ENCODE measurements around the gene TMEM167B. TPM values are rescaled to one million over a fixed set of nuclear protein-coding genes. Genes with fewer than 3 reads are reported as not detected.

Gene TMEM167B
- total RNA-seq, 3 donors from 2014 or later = 38.5 to 48.1 (median 45.9) TPM

DNA sequence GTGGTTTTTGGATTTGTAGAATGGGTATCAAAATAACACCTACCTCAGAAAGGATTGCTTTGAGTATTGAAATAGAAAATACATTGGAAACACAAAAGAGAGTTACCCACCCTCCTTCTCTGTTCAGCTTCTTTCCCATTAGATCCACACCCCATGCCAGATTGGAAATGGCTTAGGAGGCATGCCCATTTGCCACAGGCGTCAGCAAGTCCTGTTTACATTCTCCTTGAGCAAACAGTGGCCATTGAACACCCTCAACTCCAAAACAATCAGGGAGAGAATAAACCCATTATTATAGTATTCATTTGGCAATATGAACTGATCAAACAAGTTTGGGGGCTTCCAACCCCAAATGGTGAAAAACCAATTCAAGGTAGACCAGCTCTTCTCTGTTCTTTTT, 25.7 kb downstream of the TMEM167B start:
- DNase-seq (peak in 1 of 3 donors; percentile 55), ATAC-seq (peak; percentile 32)
- Histone ChIP-seq H3K4me1 (ENCODE audit: low read depth) (peaks cover 5% of the 10 kb centered on the region), H3K9me3 (no peaks in the 10 kb centered on the region), H3K4me3 (no peak overlapping the region), H3K36me3 (ENCODE audit: low read depth) (no peaks in the 10 kb centered on the region)
- intact Hi-C loops (cut with DNase I, micrococcal nuclease) = no loop called here
- TF ChIP-seq, protein P1, sequence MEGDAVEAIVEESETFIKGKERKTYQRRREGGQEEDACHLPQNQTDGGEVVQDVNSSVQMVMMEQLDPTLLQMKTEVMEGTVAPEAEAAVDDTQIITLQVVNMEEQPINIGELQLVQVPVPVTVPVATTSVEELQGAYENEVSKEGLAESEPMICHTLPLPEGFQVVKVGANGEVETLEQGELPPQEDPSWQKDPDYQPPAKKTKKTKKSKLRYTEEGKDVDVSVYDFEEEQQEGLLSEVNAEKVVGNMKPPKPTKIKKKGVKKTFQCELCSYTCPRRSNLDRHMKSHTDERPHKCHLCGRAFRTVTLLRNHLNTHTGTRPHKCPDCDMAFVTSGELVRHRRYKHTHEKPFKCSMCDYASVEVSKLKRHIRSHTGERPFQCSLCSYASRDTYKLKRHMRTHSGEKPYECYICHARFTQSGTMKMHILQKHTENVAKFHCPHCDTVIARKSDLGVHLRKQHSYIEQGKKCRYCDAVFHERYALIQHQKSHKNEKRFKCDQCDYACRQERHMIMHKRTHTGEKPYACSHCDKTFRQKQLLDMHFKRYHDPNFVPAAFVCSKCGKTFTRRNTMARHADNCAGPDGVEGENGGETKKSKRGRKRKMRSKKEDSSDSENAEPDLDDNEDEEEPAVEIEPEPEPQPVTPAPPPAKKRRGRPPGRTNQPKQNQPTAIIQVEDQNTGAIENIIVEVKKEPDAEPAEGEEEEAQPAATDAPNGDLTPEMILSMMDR (IDR thresholded peaks at IDR 0.05) = no peak

DNA sequence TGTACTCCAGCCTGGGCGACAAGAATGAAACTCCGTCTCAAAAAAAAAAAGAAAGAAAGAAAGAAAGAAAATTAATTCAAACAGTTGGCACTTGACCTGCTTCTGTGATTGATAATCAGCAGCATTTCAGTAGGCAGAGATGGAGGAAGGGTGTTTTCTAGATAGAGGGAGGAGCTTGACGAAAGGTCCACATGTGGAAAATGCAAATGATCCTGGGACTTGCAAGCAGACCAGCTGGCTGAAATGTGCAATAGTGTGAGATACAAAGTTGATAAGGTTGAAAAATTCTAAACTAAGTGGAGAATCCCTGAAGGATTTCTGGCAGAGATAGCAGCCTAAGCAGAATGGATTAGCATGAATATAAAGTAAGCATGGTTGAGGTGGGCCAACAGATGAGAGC, 27.5 kb downstream of the TMEM167B start:
- intact Hi-C loops (cut with DNase I, micrococcal nuclease) = no loop called here
- Histone ChIP-seq H3K36me3 (ENCODE audit: low read depth) (no peaks in the 10 kb centered on the region), H3K9me3 (no peaks in the 10 kb centered on the region), H3K4me3 (no peak overlapping the region), H3K4me1 (ENCODE audit: low read depth) (no peaks in the 10 kb centered on the region)
- TF ChIP-seq, protein P1 (IDR thresholded peaks at IDR 0.05) = no peak
- DNase-seq (no peak), ATAC-seq (no peak)

DNA sequence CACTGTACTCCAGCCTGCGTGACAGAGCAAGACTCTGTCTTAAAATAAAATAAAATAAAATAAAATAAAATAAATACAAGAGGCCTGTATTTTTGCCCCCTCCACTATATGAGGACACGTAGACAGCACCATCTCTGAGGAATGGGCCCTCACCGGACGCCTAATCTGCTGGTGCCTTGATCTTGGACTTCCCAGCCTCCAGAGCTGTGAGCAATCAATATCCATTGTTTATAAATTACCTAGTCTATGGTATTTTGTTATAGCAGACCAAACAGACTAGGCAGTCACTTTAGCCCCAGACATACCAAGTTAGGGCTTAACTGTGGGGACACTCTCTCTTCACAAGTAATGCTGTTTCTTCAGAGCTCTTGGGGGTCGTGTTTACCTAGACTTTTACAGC, 29.8 kb downstream of the TMEM167B start:
- H3K4me1 ChIP-seq (ENCODE audit: low read depth) = no peaks in the 10 kb centered on the region
- no peak overlapping the region for H3K4me3 ChIP-seq
- ATAC-seq = no peak
- intact Hi-C loops (cut with DNase I, micrococcal nuclease) = no loop called here
- TF ChIP-seq, protein P1 (IDR thresholded peaks at IDR 0.05) = no peak
- H3K36me3 ChIP-seq (ENCODE audit: low read depth) = no peaks in the 10 kb centered on the region
- DNase-seq = no peak
- H3K9me3 ChIP-seq = no peaks in the 10 kb centered on the region

DNA sequence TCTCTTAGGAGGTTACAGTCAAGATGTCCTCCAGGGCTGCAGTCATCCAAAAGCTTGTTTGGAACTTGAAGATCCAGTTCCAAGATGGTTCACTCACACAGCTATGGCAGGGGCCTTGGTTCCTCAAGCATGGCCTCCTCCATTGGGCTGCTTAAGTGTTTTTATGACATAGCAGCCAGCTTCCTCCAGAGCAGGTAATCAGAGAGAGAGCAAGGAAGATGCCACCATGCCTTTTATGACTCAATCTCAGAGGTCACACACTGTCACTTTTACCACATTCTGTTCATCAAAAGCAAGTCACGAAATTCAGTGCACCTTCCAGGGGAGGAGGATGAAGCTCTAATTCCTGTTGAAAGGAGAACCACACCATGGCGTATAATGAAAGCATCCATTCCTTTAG, 40.5 kb downstream of the TMEM167B start:
- no peak overlapping the region for H3K4me3 ChIP-seq
- H3K4me1 ChIP-seq (ENCODE audit: low read depth) = peaks cover 11% of the 10 kb centered on the region
- intact Hi-C loops (cut with DNase I, micrococcal nuclease) = no loop called here
- H3K9me3 ChIP-seq = no peaks in the 10 kb centered on the region
- DNase-seq = no peak
- H3K36me3 ChIP-seq (ENCODE audit: low read depth) = no peaks in the 10 kb centered on the region
- ATAC-seq = no peak
- TF ChIP-seq, protein P1 (IDR thresholded peaks at IDR 0.05) = no peak

DNA sequence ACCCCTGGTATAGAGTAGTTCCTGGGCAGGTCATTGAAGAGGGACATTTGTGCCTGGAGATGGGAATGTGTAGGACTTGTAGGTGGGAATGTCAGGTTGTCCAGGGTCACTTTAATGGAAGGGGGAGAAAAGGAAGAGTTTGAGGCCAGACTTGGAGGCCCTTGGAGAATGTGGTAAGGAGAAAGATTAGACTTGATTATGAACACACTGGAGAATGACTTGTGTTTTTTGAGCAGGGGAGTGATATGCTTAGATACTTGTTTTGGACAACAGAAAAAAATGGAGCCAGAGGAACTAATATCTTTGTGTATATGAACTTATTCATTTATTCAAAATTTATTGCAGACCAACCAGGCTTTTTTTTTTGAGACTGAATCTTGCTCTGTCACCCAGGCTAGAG, 41.2 kb downstream of the TMEM167B start:
- H3K4me1 ChIP-seq (ENCODE audit: low read depth) = peaks cover 18% of the 10 kb centered on the region
- TF ChIP-seq, protein P1 (IDR thresholded peaks at IDR 0.05) = no peak
- H3K36me3 ChIP-seq (ENCODE audit: low read depth) = no peaks in the 10 kb centered on the region
- DNase-seq (no peak), ATAC-seq (no peak)
- H3K4me3 ChIP-seq = no peak overlapping the region
- intact Hi-C loops (cut with DNase I, micrococcal nuclease) = no loop called here
- H3K9me3 ChIP-seq = no peaks in the 10 kb centered on the region

Data from mucosa of descending colon (tissue), 3 donors.